NCI-H2081 treated with DMSO at 0.1 percent for 48 hours (cell line): ENCODE results near the gene RNF114.

Experiments
- DNase-seq: peaks from one replicate; lab custom pipeline; 2025; lab: John Stamatoyannopoulos, UW

Gene RNF114

GRCh38 chr20:49904440-49905214 lies 31.6 kb upstream of the RNF114 start:
- DNase-seq, result no peak

GRCh38 chr20:49905415-49906091 lies 30.6 kb upstream of the RNF114 start:
- no peak for DNase-seq

- no peak for DNase-seq
These were observed 30.0 kb upstream of the RNF114 start for GRCh38 chr20:49906101-49906604.

GRCh38 chr20:49906615-49907154 lies 29.5 kb upstream of the RNF114 start:
- DNase-seq, result no peak

GRCh38 chr20:49907405-49908257 lies 28.6 kb upstream of the RNF114 start:
- DNase-seq, result no peak

GRCh38 chr20:49908258-49908565 lies 28.0 kb upstream of the RNF114 start:
- DNase-seq, result no peak

GRCh38 chr20:49909499-49910339 lies 26.5 kb upstream of the RNF114 start:
- no peak for DNase-seq

GRCh38 chr20:49910340-49910706 lies 25.9 kb upstream of the RNF114 start:
- DNase-seq, result no peak

- DNase-seq, result no peak
These were observed 22.7 kb upstream of the RNF114 start for GRCh38 chr20:49913399-49914047.

- no peak for DNase-seq
These were observed 21.7 kb upstream of the RNF114 start for GRCh38 chr20:49914310-49915117.

GRCh38 chr20:49915118-49915379 lies 21.1 kb upstream of the RNF114 start:
- DNase-seq, result no peak

GRCh38 chr20:49915380-49916145 lies 20.6 kb upstream of the RNF114 start, which contains the start of gene SPATA2:
Gene SPATA2, minus strand, starts transcription at chr20:49915529. Its CDS starts 7,039 bp downstream, at chr20:49908490.
- DNase-seq, result peak; percentile 51

- no peak for DNase-seq
These were observed 19.8 kb upstream of the RNF114 start for GRCh38 chr20:49916146-49917002.

- DNase-seq, result no peak
These were observed 17.8 kb upstream of the RNF114 start for GRCh38 chr20:49918446-49918845.

- no peak for DNase-seq
These were observed 17.2 kb upstream of the RNF114 start for GRCh38 chr20:49919009-49919408.

- no peak for DNase-seq
These were observed 16.7 kb upstream of the RNF114 start for GRCh38 chr20:49919461-49919860.

GRCh38 chr20:49924247-49924646 lies 11.9 kb upstream of the RNF114 start:
- DNase-seq, result no peak

- no peak for DNase-seq
These were observed 10.2 kb upstream of the RNF114 start for GRCh38 chr20:49925901-49926454.
